Fibroblast of mammary gland (primary cell): ENCODE measurements around the gene CBR1.
"Not testable (repeated sequence)": the region's sequence is repeated elsewhere in the genome, so short reads cannot be mapped to it uniquely, and the experiment has no call there.

ENCODE experiments used
- DNase-seq: peaks from one replicate; pipeline ENCODE4 v3.0.0-alpha.2; 2010; ENCODE audit warnings: low read depth
- H3K4me3 ChIP-seq: 2 replicates; pipeline ENCODE4 v1.5.1; 2011; ENCODE audit warnings: low read depth, mild to moderate bottlenecking, low read length, moderate library complexity; ENCODE audit not compliant: control insufficient read depth
- CTCF ChIP-seq: conservative IDR thresholded peaks from 2 replicates; pipeline ENCODE4 v1.5.1; 2011; ENCODE audit warnings: low read depth, low read length, inconsistent platforms; ENCODE audit not compliant: control insufficient read depth, insufficient read depth

Gene CBR1

GRCh38 chr21:36099000-36099399 lies 29.2 kb downstream of the CBR1 start:
- no peak for TF ChIP-seq CTCF
- H3K4me3 ChIP-seq = no peak overlapping the region
- DNase-seq = no peak

- H3K4me3 ChIP-seq, DNase-seq: not testable (repeated sequence)
These were observed 29.9 kb downstream of the CBR1 start for GRCh38 chr21:36099695-36100211.

- H3K4me3 ChIP-seq = no peak overlapping the region
- no peak for DNase-seq
- TF ChIP-seq CTCF = no peak
These were observed 31.3 kb downstream of the CBR1 start for GRCh38 chr21:36100971-36101641.

GRCh38 chr21:36103434-36103833 lies 33.6 kb downstream of the CBR1 start:
- DNase-seq = no peak
- TF ChIP-seq CTCF = no peak
- no peak overlapping the region for H3K4me3 ChIP-seq

GRCh38 chr21:36104317-36105300 lies 34.8 kb downstream of the CBR1 start:
- peak; percentile 45 for TF ChIP-seq CTCF
- peak; percentile 77 for DNase-seq
- H3K4me3 ChIP-seq = peak overlapping the region; percentile 53

- peak overlapping the region; percentile 53 for H3K4me3 ChIP-seq
- DNase-seq = no peak
- no peak for TF ChIP-seq CTCF
These were observed 35.6 kb downstream of the CBR1 start for GRCh38 chr21:36105327-36105842.

GRCh38 chr21:36109868-36110267 lies 40.0 kb downstream of the CBR1 start:
- no peak for TF ChIP-seq CTCF
- no peak for DNase-seq
- H3K4me3 ChIP-seq = no peak overlapping the region
